Chondrocyte (in vitro differentiated cells): ENCODE results near the gene ANKH. TPM values are rescaled to one million over a fixed set of nuclear protein-coding genes. Genes with fewer than 3 reads are reported as not detected.

Source experiments
- DNase-seq: peaks from one replicate; pipeline ENCODE4 v3.0.0; 2021; ENCODE audit warnings: mixed read lengths, low spot score
- H3K27ac Mint-ChIP-seq: one replicate; pipeline ENCODE4 v1.8.0; 2021; ENCODE audit warnings: mild to moderate bottlenecking, moderate library complexity, mixed read lengths; ENCODE audit not compliant: unreplicated experiment
- H3K27me3 Mint-ChIP-seq: 2 replicates; pipeline ENCODE4 v1.8.0; 2021; ENCODE audit warnings: low read depth, mixed read lengths
- H3K36me3 Mint-ChIP-seq: 2 replicates; pipeline ENCODE4 v1.8.0; 2021; ENCODE audit warnings: low read depth, mixed read lengths
- H3K4me1 Mint-ChIP-seq: 2 replicates; pipeline ENCODE4 v1.8.0; 2021; ENCODE audit warnings: low read depth, mild to moderate bottlenecking, mixed read lengths
- H3K4me3 Mint-ChIP-seq: one replicate; pipeline ENCODE4 v1.8.0; 2021; ENCODE audit warnings: mild to moderate bottlenecking, moderate library complexity, mixed read lengths; ENCODE audit not compliant: unreplicated experiment
- H3K9me3 Mint-ChIP-seq: 2 replicates; pipeline ENCODE4 v1.8.0; 2021; ENCODE audit warnings: low read depth, mixed read lengths
- total RNA-seq: library from RNA; stranded (reverse); gene quantifications from 3 replicates; pipeline ENCODE4 v1.2.1, GENCODE V29; 2021
- TF ChIP-seq, protein P1 (sequence below): fragments of 200-600 bp; sonication (generic); IDR thresholded peaks from 2 replicates; pipeline ENCODE4 v1.5.0; 2021; ENCODE audit warnings: antibody characterized with exemption, mild to moderate bottlenecking, moderate library complexity

ANKH gene
- total RNA-seq, 1 donor from 2014 or later = 114 TPM

GRCh38 chr5:14672484-14673394 is 198.8 kb downstream of the ANKH start:
- Mint-ChIP-seq H3K36me3 (peaks cover 4% of the 10 kb centered on the region), H3K4me1 (peaks cover 71% of the 10 kb centered on the region)

DNA sequence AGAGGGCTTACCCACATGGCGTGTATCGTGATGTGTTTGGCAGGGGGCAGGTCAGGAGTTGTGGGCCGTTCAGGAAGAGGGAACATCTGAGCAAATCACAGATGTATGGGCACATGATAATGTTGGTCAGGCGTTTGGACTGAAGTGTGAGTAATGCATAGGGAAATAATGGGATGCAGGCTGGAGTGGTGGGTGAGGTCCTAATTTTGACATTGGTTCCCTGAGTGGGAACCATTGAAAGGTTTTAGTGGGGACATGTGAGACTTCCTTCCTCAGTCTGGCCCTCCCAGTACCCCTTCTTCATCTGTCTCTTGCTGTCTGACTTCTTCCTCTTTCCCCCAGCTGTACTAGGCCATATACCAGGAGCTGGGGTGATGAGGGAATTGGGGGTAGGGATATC is 199.5 kb downstream of the ANKH start:
- Mint-ChIP-seq H3K4me3 (no peak overlapping the region), H3K36me3 (peaks cover 4% of the 10 kb centered on the region), H3K27ac (no peak overlapping the region), H3K9me3 (no peaks in the 10 kb centered on the region), H3K4me1 (peaks cover 73% of the 10 kb centered on the region), H3K27me3 (no peaks in the 10 kb centered on the region)
- DNase-seq = no peak
- TF ChIP-seq, protein P1, sequence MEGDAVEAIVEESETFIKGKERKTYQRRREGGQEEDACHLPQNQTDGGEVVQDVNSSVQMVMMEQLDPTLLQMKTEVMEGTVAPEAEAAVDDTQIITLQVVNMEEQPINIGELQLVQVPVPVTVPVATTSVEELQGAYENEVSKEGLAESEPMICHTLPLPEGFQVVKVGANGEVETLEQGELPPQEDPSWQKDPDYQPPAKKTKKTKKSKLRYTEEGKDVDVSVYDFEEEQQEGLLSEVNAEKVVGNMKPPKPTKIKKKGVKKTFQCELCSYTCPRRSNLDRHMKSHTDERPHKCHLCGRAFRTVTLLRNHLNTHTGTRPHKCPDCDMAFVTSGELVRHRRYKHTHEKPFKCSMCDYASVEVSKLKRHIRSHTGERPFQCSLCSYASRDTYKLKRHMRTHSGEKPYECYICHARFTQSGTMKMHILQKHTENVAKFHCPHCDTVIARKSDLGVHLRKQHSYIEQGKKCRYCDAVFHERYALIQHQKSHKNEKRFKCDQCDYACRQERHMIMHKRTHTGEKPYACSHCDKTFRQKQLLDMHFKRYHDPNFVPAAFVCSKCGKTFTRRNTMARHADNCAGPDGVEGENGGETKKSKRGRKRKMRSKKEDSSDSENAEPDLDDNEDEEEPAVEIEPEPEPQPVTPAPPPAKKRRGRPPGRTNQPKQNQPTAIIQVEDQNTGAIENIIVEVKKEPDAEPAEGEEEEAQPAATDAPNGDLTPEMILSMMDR = no peak

More at GRCh38 chr5:14672484-14673394, 198.8 kb downstream of the ANKH start:
- no peak overlapping the region for H3K27ac Mint-ChIP-seq
- DNase-seq = no peak
- no peaks in the 10 kb centered on the region for H3K9me3 Mint-ChIP-seq
- H3K27me3 Mint-ChIP-seq = no peaks in the 10 kb centered on the region
- TF ChIP-seq, protein P1 = no peak
- H3K4me3 Mint-ChIP-seq = no peak overlapping the region

DNA sequence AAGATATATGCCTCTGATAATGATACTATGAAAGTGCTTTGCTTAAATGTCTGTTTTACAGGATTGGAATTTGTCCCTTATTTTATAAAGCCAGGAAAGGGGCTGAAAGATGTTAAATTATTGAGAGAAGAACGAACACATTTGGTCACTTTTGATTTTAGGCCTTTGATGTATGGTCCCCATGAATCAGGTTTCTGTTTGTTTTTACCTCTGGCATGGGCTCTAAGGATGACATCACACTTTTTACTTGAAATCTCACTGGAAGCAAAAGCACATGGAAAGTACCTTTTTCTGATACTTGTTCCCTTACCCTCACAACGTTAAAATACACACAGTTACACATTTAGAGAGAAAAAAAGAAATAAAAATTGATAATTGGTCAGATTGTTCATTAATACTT is 200.2 kb downstream of the ANKH start:
- H3K27ac Mint-ChIP-seq = peak overlapping the region; percentile 49
- peaks cover 76% of the 10 kb centered on the region for H3K4me1 Mint-ChIP-seq
- H3K9me3 Mint-ChIP-seq = no peaks in the 10 kb centered on the region
- peaks cover 4% of the 10 kb centered on the region for H3K36me3 Mint-ChIP-seq
- H3K27me3 Mint-ChIP-seq = no peaks in the 10 kb centered on the region
- no peak overlapping the region for H3K4me3 Mint-ChIP-seq
- TF ChIP-seq, protein P1 = no peak
- no peak for DNase-seq

DNA sequence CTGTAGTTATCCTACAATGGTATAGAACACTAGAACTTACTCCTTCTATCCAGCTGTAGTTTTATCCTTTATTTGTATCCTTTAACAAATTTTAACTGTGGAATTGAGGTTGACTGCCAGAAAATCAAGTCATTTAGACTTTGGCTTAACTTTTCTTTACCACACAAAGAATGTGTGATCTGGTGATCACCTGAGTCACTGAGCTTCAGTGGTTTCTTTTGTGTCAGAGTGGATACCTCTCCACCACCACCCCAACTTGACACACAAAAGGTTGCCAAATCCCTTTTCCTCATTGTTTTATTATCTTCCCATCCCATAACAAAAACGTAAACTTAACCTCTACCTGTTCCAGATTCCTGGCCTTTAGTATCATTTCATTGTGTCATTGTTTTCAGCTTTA is 201.6 kb downstream of the ANKH start:
- DNase-seq = no peak
- Mint-ChIP-seq H3K27ac (no peak overlapping the region), H3K9me3 (no peaks in the 10 kb centered on the region), H3K36me3 (peaks cover 4% of the 10 kb centered on the region), H3K27me3 (no peaks in the 10 kb centered on the region), H3K4me1 (peaks cover 76% of the 10 kb centered on the region), H3K4me3 (no peak overlapping the region)
- TF ChIP-seq, protein P1 = no peak

DNA sequence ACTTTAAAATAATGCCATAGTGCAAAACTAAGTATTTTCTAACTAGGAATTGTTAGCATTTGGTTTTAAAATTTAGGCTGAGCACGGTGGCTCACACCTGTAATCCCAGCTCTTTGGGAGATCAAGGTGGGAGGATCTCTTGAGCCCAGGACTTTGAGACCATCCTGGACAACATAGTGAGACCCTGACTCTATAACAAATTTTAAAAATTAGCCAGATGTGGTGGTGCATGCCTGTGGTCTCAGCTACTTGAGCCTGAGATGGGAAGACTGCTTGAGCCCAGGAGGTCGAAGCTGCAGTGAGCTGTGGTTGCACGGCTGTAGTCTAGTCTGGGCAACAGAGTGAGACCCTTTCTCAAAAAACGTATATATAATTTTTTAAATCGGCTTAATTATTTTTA is 202.2 kb downstream of the ANKH start:
- TF ChIP-seq, protein P1 = no peak
- Mint-ChIP-seq H3K36me3 (peaks cover 4% of the 10 kb centered on the region), H3K4me3 (no peak overlapping the region), H3K27ac (no peak overlapping the region), H3K9me3 (no peaks in the 10 kb centered on the region), H3K27me3 (no peaks in the 10 kb centered on the region), H3K4me1 (peaks cover 73% of the 10 kb centered on the region)
- DNase-seq = no peak
